Trophoblast cell (in vitro differentiated cells and primary cell): ENCODE results near the gene M1AP.

Source experiments
- DNase-seq, 2 donors: peaks; one replicate each; pipeline ENCODE4 v3.0.0-alpha.2; 2016
- H2AFZ ChIP-seq: 2 replicates; pipeline ENCODE4 v1.6.1; 2013; ENCODE audit warnings: low read length, moderate library complexity, mild to moderate bottlenecking; ENCODE audit not compliant: insufficient read depth, poor library complexity
- H2AK5ac ChIP-seq: 2 replicates; pipeline ENCODE4 v1.6.1; 2013; ENCODE audit warnings: mild to moderate bottlenecking, low read length
- H2BK120ac ChIP-seq: 2 replicates; pipeline ENCODE4 v1.6.1; 2013; ENCODE audit warnings: low read length, mild to moderate bottlenecking, moderate library complexity; ENCODE audit not compliant: insufficient read depth, poor library complexity
- H2BK12ac ChIP-seq: 2 replicates; pipeline ENCODE4 v1.6.1; 2013; ENCODE audit warnings: mild to moderate bottlenecking, low read length, moderate library complexity
- H2BK5ac ChIP-seq: 2 replicates; pipeline ENCODE4 v1.6.1; 2013; ENCODE audit warnings: low read length, low read depth, moderate library complexity, mild to moderate bottlenecking; ENCODE audit not compliant: poor library complexity
- H3K14ac ChIP-seq: 2 replicates; pipeline ENCODE4 v1.6.1; 2013; ENCODE audit warnings: mild to moderate bottlenecking, low read length
- H3K18ac ChIP-seq: 2 replicates; pipeline ENCODE4 v1.6.1; 2013; ENCODE audit warnings: mild to moderate bottlenecking, low read length
- H3K23ac ChIP-seq: 2 replicates; pipeline ENCODE4 v1.6.1; 2013; ENCODE audit warnings: low read length
- H3K27ac ChIP-seq: 2 replicates; pipeline ENCODE4 v1.5.1; 2013; ENCODE audit warnings: low read depth, mild to moderate bottlenecking, inconsistent platforms, low read length, moderate library complexity
- H3K27me3 ChIP-seq: 2 replicates; pipeline ENCODE4 v1.6.1; 2013; ENCODE audit warnings: inconsistent platforms, mild to moderate bottlenecking, low read length, moderate library complexity; ENCODE audit not compliant: insufficient read depth
- H3K36me3 ChIP-seq, 2 experiments: 1 replicate in 1 of 2; 2 replicates in 1 of 2; pipeline ENCODE4 v1.6.1; 2013; ENCODE audit warnings: low read length in 2 of 2, mild to moderate bottlenecking in 2 of 2, moderate library complexity in 1 of 2; ENCODE audit not compliant: insufficient read depth in 2 of 2, control insufficient read depth in 1 of 2
- H3K4ac ChIP-seq: 2 replicates; pipeline ENCODE4 v1.6.1; 2013; ENCODE audit warnings: low read depth, mild to moderate bottlenecking, low read length, moderate library complexity
- H3K4me1 ChIP-seq, 2 experiments: 1 replicate in 1 of 2; 2 replicates in 1 of 2; pipeline ENCODE4 v1.6.1; 2013; ENCODE audit warnings: low read length in 2 of 2, mild to moderate bottlenecking in 2 of 2, moderate library complexity in 1 of 2; ENCODE audit not compliant: insufficient read depth in 2 of 2, control insufficient read depth in 1 of 2
- H3K4me2 ChIP-seq: 2 replicates; pipeline ENCODE4 v1.6.1; 2013; ENCODE audit warnings: inconsistent platforms, mild to moderate bottlenecking, low read length, moderate library complexity
- H3K4me3 ChIP-seq: 2 replicates; pipeline ENCODE4 v1.5.1; 2013; ENCODE audit warnings: mild to moderate bottlenecking, low read depth, low read length, inconsistent platforms
- H3K79me1 ChIP-seq: one replicate; pipeline ENCODE4 v1.6.1; 2013; ENCODE audit warnings: low read length
- H3K79me2 ChIP-seq: 2 replicates; pipeline ENCODE4 v1.6.1; 2013; ENCODE audit warnings: low read length, mild to moderate bottlenecking; ENCODE audit not compliant: control insufficient read depth, insufficient read depth, poor library complexity
- H3K9ac ChIP-seq: 2 replicates; pipeline ENCODE4 v1.6.1; 2013; ENCODE audit warnings: mild to moderate bottlenecking, low read length
- H3K9me3 ChIP-seq: 2 replicates; pipeline ENCODE4 v1.6.1; 2013; ENCODE audit warnings: low read depth, mild to moderate bottlenecking, control low read depth, inconsistent platforms, low read length; ENCODE audit not compliant: insufficient read depth
- H4K12ac ChIP-seq: 2 replicates; pipeline ENCODE4 v1.6.1; 2013; ENCODE audit warnings: low read depth, mild to moderate bottlenecking, low read length, moderate library complexity
- H4K8ac ChIP-seq: 2 replicates; pipeline ENCODE4 v1.6.1; 2013; ENCODE audit warnings: low read depth, mild to moderate bottlenecking, low read length, moderate library complexity
- H4K91ac ChIP-seq: one replicate; pipeline ENCODE4 v1.6.1; 2013; ENCODE audit warnings: low read depth, mild to moderate bottlenecking, low read length, moderate library complexity
- WGBS: extraction: QIAGEN DNeasy Blood & Tissue Kit; methylation state at CpG from one replicate; pipeline ENCODE4 v1.1.7; 2013; ENCODE audit warnings: missing lambda C conversion rate; ENCODE audit not compliant: insufficient read length, insufficient coverage; ENCODE audit errors: extremely low coverage; 5-methylcytosine and 5-hydroxymethylcytosine counted together

The M1AP gene

DNA sequence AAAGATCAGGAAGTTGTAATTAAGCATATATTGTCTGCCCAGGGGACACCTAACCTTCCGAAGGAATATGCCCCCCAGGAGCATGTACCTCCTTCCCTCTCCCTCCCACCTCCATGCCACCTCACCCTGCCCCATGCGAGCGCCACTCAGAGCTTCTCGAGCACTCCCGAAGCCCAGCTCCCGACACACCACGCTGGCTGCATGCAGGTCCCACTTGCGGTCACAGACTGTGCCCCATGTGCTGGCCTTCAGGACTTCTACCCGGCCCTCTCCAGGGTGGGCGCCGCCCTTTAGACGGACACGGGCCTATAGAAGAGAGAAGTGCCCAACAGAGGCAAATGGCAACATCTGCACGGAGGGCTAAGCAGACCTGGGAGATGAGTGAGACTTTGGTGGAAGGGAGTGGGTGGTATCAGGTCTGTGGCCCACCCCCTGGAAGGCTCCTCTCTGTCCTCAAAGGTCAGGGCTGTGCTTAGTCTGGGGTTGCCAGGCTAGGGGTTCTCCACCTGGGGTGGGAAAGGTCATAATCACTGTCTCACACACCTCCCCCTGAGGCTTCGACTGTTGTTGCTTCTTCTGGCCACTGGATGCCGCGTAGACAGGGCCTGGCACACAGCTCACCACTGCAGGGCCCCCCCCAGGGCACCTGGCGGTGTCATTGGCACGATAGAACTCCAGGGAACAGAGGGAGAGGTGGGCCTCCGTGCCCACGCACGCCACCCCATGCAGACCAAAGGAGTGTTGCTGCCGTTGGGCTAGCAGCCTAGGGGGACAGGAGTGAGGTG, 111.8 kb downstream of the M1AP start:
- no peaks in the 10 kb centered on the region for H3K9me3 ChIP-seq

GRCh38 chr2:74535440-74535965, 112.6 kb downstream of the M1AP start:
- H2BK5ac ChIP-seq = no peak overlapping the region
- no peak overlapping the region for H3K23ac ChIP-seq
- no peak overlapping the region for H3K4ac ChIP-seq
- H3K9ac ChIP-seq = no peak overlapping the region
- H3K79me2 ChIP-seq = no peaks in the 10 kb centered on the region
- H3K4me3 ChIP-seq = no peak overlapping the region
- H4K8ac ChIP-seq = no peak overlapping the region
- no peak overlapping the region for H3K4me2 ChIP-seq
- no peak for DNase-seq
- no peak overlapping the region for H3K27ac ChIP-seq
- H4K12ac ChIP-seq = no peak overlapping the region
- no peak overlapping the region for H4K91ac ChIP-seq
- no peaks in the 10 kb centered on the region for H3K27me3 ChIP-seq
- H3K9me3 ChIP-seq = no peaks in the 10 kb centered on the region
- H3K79me1 ChIP-seq = no peaks in the 10 kb centered on the region
- no peak overlapping the region for H2AFZ ChIP-seq
- H3K36me3 ChIP-seq = peaks cover 12 to 18% of the 10 kb centered on the region in 2 experiments
- no peak overlapping the region for H3K14ac ChIP-seq
- peaks cover 5% of the 10 kb centered on the region in 2 experiments for H3K4me1 ChIP-seq
- H2AK5ac ChIP-seq = no peak overlapping the region
- no CpG with 5 or more reads among the region's 10 CpGs for WGBS
- H3K18ac ChIP-seq = no peak overlapping the region
- no peak overlapping the region for H2BK120ac ChIP-seq
- no peak overlapping the region for H2BK12ac ChIP-seq

More for the DNA sequence above, 111.8 kb downstream of the M1AP start:
- DNase-seq = no peak
- no peak overlapping the region for H3K27ac ChIP-seq
- H4K8ac ChIP-seq = no peak overlapping the region
- no peaks in the 10 kb centered on the region for H3K79me1 ChIP-seq
- H3K23ac ChIP-seq = no peak overlapping the region
- no peak overlapping the region for H3K4ac ChIP-seq
- H3K9ac ChIP-seq = no peak overlapping the region
- no peak overlapping the region for H3K18ac ChIP-seq
- H2AFZ ChIP-seq = no peak overlapping the region
- H3K36me3 ChIP-seq = peaks cover 12 to 17% of the 10 kb centered on the region in 2 experiments
- no peak overlapping the region for H2BK12ac ChIP-seq
- no peaks in the 10 kb centered on the region for H3K27me3 ChIP-seq
- no peak overlapping the region for H3K4me2 ChIP-seq
- no peak overlapping the region for H4K12ac ChIP-seq
- H2AK5ac ChIP-seq = no peak overlapping the region
- H2BK120ac ChIP-seq = no peak overlapping the region
- no peak overlapping the region for H4K91ac ChIP-seq
- no peaks in the 10 kb centered on the region for H3K4me1 ChIP-seq
- H2BK5ac ChIP-seq = no peak overlapping the region
- H3K4me3 ChIP-seq = no peak overlapping the region
- WGBS = no CpG with 5 or more reads among the region's 23 CpGs
- H3K14ac ChIP-seq = no peak overlapping the region
- H3K79me2 ChIP-seq = no peaks in the 10 kb centered on the region

DNA sequence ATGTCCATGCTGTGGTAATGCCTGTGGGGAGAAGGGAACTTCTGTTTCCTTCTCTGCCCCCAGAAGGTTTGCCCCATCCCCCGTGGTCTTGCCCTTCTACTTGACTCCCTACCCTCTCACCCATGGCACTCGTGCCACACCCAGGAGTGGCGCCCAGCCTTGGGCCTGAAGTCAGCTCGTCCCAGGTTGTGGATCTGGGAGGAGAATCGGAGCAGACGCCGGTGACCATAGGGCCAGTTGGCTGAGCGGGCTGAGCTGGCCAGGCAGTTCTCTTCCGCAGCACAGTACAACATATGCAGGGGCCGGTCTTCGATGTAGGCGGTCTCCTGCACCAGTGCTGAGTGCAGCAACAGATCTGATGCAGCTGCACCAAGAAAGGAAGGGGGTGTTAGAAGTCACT, 113.7 kb downstream of the M1AP start:
- Histone ChIP-seq H3K14ac (no peak overlapping the region), H2BK120ac (no peak overlapping the region), H3K27me3 (no peaks in the 10 kb centered on the region), H3K79me1 (peaks cover 7% of the 10 kb centered on the region), H2AFZ (no peak overlapping the region), H3K27ac (no peak overlapping the region), H2AK5ac (no peak overlapping the region), H2BK5ac (no peak overlapping the region), H3K4me3 (no peak overlapping the region), H4K12ac (no peak overlapping the region), H4K91ac (no peak overlapping the region), H3K36me3 (peaks cover 12 to 18% of the 10 kb centered on the region in 2 experiments), H3K23ac (no peak overlapping the region), H2BK12ac (no peak overlapping the region), H3K4me2 (no peak overlapping the region), H4K8ac (no peak overlapping the region), H3K9me3 (no peaks in the 10 kb centered on the region), H3K79me2 (peaks cover 5% of the 10 kb centered on the region), H3K18ac (no peak overlapping the region), H3K4me1 (peaks cover 6% of the 10 kb centered on the region in 2 experiments), H3K4ac (no peak overlapping the region), H3K9ac (no peak overlapping the region)
- WGBS = no CpG with 5 or more reads among the region's 12 CpGs
- DNase-seq = no peak

DNA sequence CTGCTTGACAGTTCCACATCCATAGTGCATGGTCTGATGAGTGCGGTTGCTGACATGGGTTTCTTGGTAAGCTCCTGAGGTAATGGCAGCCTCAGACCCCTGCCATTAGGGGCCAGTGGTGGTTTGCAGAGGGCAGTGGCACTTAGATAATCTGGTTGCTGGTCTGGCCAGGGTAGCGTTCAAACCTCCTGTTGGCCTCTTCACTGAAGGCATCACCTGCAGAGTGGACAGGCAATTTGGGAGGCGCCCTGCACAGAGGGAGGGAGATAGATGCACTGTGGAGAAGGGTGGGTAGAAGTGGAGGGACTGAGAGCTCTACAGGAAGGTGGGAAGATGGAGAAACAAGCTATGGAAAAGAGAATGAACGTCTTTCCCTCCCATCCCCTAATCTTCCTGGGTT, 114.7 kb downstream of the M1AP start:
- no peak overlapping the region for H3K9ac ChIP-seq
- H3K18ac ChIP-seq = no peak overlapping the region
- H3K14ac ChIP-seq = no peak overlapping the region
- H3K79me1 ChIP-seq = peaks cover 11% of the 10 kb centered on the region
- H3K9me3 ChIP-seq = no peaks in the 10 kb centered on the region
- no peak overlapping the region for H3K27ac ChIP-seq
- no peak overlapping the region for H2BK5ac ChIP-seq
- no peaks in the 10 kb centered on the region for H3K27me3 ChIP-seq
- H3K4me1 ChIP-seq = peaks cover 9% of the 10 kb centered on the region in 2 experiments
- H2AFZ ChIP-seq = no peak overlapping the region
- H2BK120ac ChIP-seq = no peak overlapping the region
- H3K4me2 ChIP-seq = no peak overlapping the region
- no peak overlapping the region for H2BK12ac ChIP-seq
- H3K23ac ChIP-seq = no peak overlapping the region
- peaks cover 11% of the 10 kb centered on the region for H3K79me2 ChIP-seq
- no peak overlapping the region for H4K91ac ChIP-seq
- peaks cover 12 to 18% of the 10 kb centered on the region in 2 experiments for H3K36me3 ChIP-seq
- no peak overlapping the region for H2AK5ac ChIP-seq
- H4K12ac ChIP-seq = no peak overlapping the region
- no peak overlapping the region for H3K4ac ChIP-seq
- DNase-seq = no peak
- no CpG with 5 or more reads among the region's 4 CpGs for WGBS
- H4K8ac ChIP-seq = no peak overlapping the region
- H3K4me3 ChIP-seq = no peak overlapping the region
